GM12878 (cell line): ENCODE results near the gene FBXW9. TPM values are rescaled to one million over a fixed set of nuclear protein-coding genes. Genes with fewer than 3 reads are reported as not detected.

Source experiments
- ATAC-seq: fragments of 200-7000 bp; cut with Tn5 transposase; 3 replicates; pipeline ENCODE4 v1.9.1; 2020; ENCODE audit warnings: mild to moderate bottlenecking, moderate library complexity
- BruUV-seq: library from RNA; stranded (reverse); fragments of 400-500 nt; replicated peaks from 2 replicates; lab custom pipeline; 2021; lab: Mats Ljungman, UMichigan
- CTCF ChIA-PET: fragments of 300-600 bp; sonication (Branson Sonifier 250); formaldehyde crosslinking; extraction: SDS; loops from one replicate; lab custom pipeline; 2021; ENCODE audit warnings: inconsistent platforms; lab: Yijun Ruan, JAX
- POLR2A ChIA-PET: fragments of 350-600 bp; formaldehyde crosslinking; extraction: SDS; loops from one replicate; lab custom pipeline; 2021; ENCODE audit warnings: inconsistent platforms; lab: Charles Lee
- RAD21 ChIA-PET: fragments of 300-600 bp; sonication (Branson Sonifier 250); formaldehyde crosslinking; loops from one replicate; lab custom pipeline; 2023; ENCODE audit warnings: antibody characterized with exemption; ENCODE audit not compliant: unreplicated experiment; lab: Charles Lee
- SMC1A ChIA-PET: fragments of 300-600 bp; sonication (Branson Sonifier 250); formaldehyde crosslinking; loops from one replicate; lab custom pipeline; 2023; ENCODE audit not compliant: unreplicated experiment, uncharacterized antibody; lab: Charles Lee
- DNase-seq: peaks from one replicate; pipeline ENCODE4 v3.0.0-alpha.2; 2011; ENCODE audit warnings: low read depth, low spot score
- FAIRE-seq: peaks from 3 replicates; lab custom pipeline; 2011; peaks lifted over from hg19 to GRCh38; lab: Jason Lieb, UNC
- H2AFZ ChIP-seq: 2 replicates; pipeline ENCODE4 v1.6.0; 2011; ENCODE audit warnings: low read depth, low read length, control low read depth; ENCODE audit not compliant: control insufficient read depth
- H3K27ac ChIP-seq: 2 replicates; pipeline ENCODE4 v1.5.1; 2011; ENCODE audit warnings: control low read depth; ENCODE audit not compliant: control insufficient read depth, insufficient read depth
- H3K27me3 ChIP-seq, 2 experiments: replicated peaks in 1 of 2; 2 replicates each; pipeline versions ENCODE4 v1.6.0 to v1.6.1; 2011; ENCODE audit warnings: low read length in 1 of 2; ENCODE audit not compliant: control insufficient read depth in 2 of 2, insufficient read depth in 2 of 2
- H3K36me3 ChIP-seq, 2 experiments: 2 replicates each; pipeline ENCODE4 v1.5.1; 2011; ENCODE audit warnings: low read length in 1 of 2; ENCODE audit not compliant: control insufficient read depth in 2 of 2, insufficient read depth in 2 of 2
- H3K4me1 ChIP-seq: 2 replicates; pipeline ENCODE4 v1.6.1; 2011; ENCODE audit warnings: mild to moderate bottlenecking, low read length, moderate library complexity, mixed read lengths; ENCODE audit not compliant: control insufficient read depth, insufficient read depth
- H3K4me2 ChIP-seq: 2 replicates; pipeline ENCODE4 v1.6.0; 2011; ENCODE audit warnings: control low read depth; ENCODE audit not compliant: control insufficient read depth, insufficient read depth
- H3K4me3 ChIP-seq: fragments of 200-600 bp; sonication (generic); 2 replicates; pipeline ENCODE4 v1.5.1; 2016
- H3K79me2 ChIP-seq: 2 replicates; pipeline ENCODE4 v1.6.0; 2011; ENCODE audit warnings: low read length; ENCODE audit not compliant: control insufficient read depth, insufficient read depth
- H3K9ac ChIP-seq: 2 replicates; pipeline ENCODE4 v1.8.0; 2011; ENCODE audit warnings: low read length, control low read depth, mixed read lengths; ENCODE audit not compliant: control insufficient read depth, insufficient read depth
- H3K9me3 ChIP-seq: replicated peaks from 3 replicates; pipeline ENCODE4 v1.5.1; 2011; ENCODE audit warnings: mild to moderate bottlenecking, low read length; ENCODE audit not compliant: control insufficient read depth, insufficient read depth
- H4K20me1 ChIP-seq: 2 replicates; pipeline ENCODE4 v1.6.0; 2011; ENCODE audit not compliant: control insufficient read depth, insufficient read depth
- CREM ChIP-seq: IDR thresholded peaks from 2 replicates; pipeline ENCODE4 v1.6.1; 2014; ENCODE audit warnings: antibody characterized with exemption, low read depth
- EED ChIP-seq: sonication (generic); IDR thresholded peaks from 2 replicates; pipeline ENCODE4 v1.6.1; 2016; ENCODE audit warnings: antibody characterized with exemption, low read depth
- GABPA ChIP-seq: IDR thresholded peaks from 2 replicates; pipeline ENCODE4 v1.6.1; 2014; ENCODE audit warnings: antibody characterized with exemption, low read depth, mild to moderate bottlenecking, inconsistent platforms
- GATAD2B ChIP-seq: fragments of 450-650 bp; conservative IDR thresholded peaks from 2 replicates; pipeline ENCODE4 v1.6.1; 2017; ENCODE audit warnings: low read depth, mild to moderate bottlenecking, moderate library complexity
- MXI1 ChIP-seq: fragments of 150-350 bp; IDR thresholded peaks from 2 replicates; pipeline ENCODE4 v1.6.1; 2011; ENCODE audit warnings: low read depth, mild to moderate bottlenecking, inconsistent platforms, low read length, improper control_type of control experiment
- POLR2AphosphoS5 ChIP-seq: IDR thresholded peaks from 2 replicates; pipeline ENCODE4 v1.6.1; 2011; ENCODE audit warnings: mild to moderate bottlenecking, low read length, inconsistent platforms
- SIX5 ChIP-seq: IDR thresholded peaks from 2 replicates; pipeline ENCODE4 v1.6.1; 2011; ENCODE audit warnings: mild to moderate bottlenecking, low read depth, low read length, moderate library complexity; ENCODE audit not compliant: severe bottlenecking
- STAT3 ChIP-seq: IDR thresholded peaks from 2 replicates; pipeline ENCODE4 v1.6.1; 2011; ENCODE audit warnings: low read depth, low read length, improper control_type of control experiment
- ZNF207 ChIP-seq: fragments of 450-650 bp; IDR thresholded peaks from 2 replicates; pipeline ENCODE4 v1.6.1; 2014; ENCODE audit warnings: antibody characterized with exemption, mild to moderate bottlenecking, borderline replicate concordance
- WGBS: methylation state at CpG from one replicate; pipeline ENCODE4 v1.1.6; 2016; ENCODE audit warnings: low lambda C conversion rate; ENCODE audit not compliant: insufficient replicate concordance, insufficient coverage; ENCODE audit errors: missing lambda C conversion rate; 5-methylcytosine and 5-hydroxymethylcytosine counted together
- in situ Hi-C: fragments of 300-500 bp; cut with MboI; formaldehyde crosslinking; loops from 9 replicates; pipeline ENCODE4 v1.14.3; 2018; ENCODE audit warnings: mixed read lengths
- intact Hi-C: fragments of 100-400 bp; cut with micrococcal nuclease; formaldehyde crosslinking; loops from one replicate; pipeline ENCODE4 v1.14.2; 2022; ENCODE audit not compliant: unreplicated experiment
- polyA plus RNA-seq, 11 experiments: library from polyadenylated mRNA; depleted of rRNA in 4 of 11; unstranded in 6 of 11; stranded (reverse) in 5 of 11; fragments of >200 nt; fragmentation: Nextera tagmentation in 4 of 11; fragmentation: Illumina TruSeq in 1 of 11; extraction: Ambion mirVana in 4 of 11; extraction: Trizol in 1 of 11; gene quantifications; 1 replicate in 1 of 11; 2 replicates in 10 of 11; pipeline versions ENCODE4 v1.2.1 to v1.2.3, GENCODE V29; 2011 to 2016; ENCODE audit warnings: inconsistent platforms in 2 of 11, missing spikeins in 2 of 11, low read depth in 1 of 11
- total RNA-seq, 4 experiments: library from RNA; depleted of rRNA in 3 of 4; stranded (reverse); fragments of >200 nt in 3 of 4; fragmentation: Illumina TruSeq in 1 of 4; extraction: Trizol in 1 of 4; gene quantifications; 2 replicates each; pipeline versions ENCODE4 v1.2.1 to v1.2.3, GENCODE V29; 2013 to 2021
- TF ChIP-seq, protein P1 (sequence below): IDR thresholded peaks from 2 replicates; pipeline ENCODE4 v1.6.1; 2011; ENCODE audit warnings: low read depth, low read length, improper control_type of control experiment, borderline replicate concordance
- TF ChIP-seq, protein P2 (sequence below): fragments of 450-650 bp; IDR thresholded peaks from 2 replicates; pipeline ENCODE4 v1.6.1; 2014; ENCODE audit warnings: mild to moderate bottlenecking
- TF ChIP-seq, protein P3 (sequence below): fragments of 450-650 bp; conservative IDR thresholded peaks from 2 replicates; pipeline ENCODE4 v1.6.1; 2017; ENCODE audit warnings: mild to moderate bottlenecking, moderate library complexity
- TF ChIP-seq, protein P4 (sequence below): IDR thresholded peaks from 2 replicates; pipeline ENCODE4 v1.6.1; 2011; ENCODE audit warnings: borderline replicate concordance, low read depth, mild to moderate bottlenecking, moderate library complexity, low read length; ENCODE audit not compliant: insufficient read depth, poor library complexity, severe bottlenecking

Gene FBXW9
- total and polyA plus RNA-seq, 10 of the 15 experiments (the other 5 are each of a cell fraction or from before 2014, with no cell fraction given): 0.21 to 14.8 (median 7.3) TPM

DNA sequence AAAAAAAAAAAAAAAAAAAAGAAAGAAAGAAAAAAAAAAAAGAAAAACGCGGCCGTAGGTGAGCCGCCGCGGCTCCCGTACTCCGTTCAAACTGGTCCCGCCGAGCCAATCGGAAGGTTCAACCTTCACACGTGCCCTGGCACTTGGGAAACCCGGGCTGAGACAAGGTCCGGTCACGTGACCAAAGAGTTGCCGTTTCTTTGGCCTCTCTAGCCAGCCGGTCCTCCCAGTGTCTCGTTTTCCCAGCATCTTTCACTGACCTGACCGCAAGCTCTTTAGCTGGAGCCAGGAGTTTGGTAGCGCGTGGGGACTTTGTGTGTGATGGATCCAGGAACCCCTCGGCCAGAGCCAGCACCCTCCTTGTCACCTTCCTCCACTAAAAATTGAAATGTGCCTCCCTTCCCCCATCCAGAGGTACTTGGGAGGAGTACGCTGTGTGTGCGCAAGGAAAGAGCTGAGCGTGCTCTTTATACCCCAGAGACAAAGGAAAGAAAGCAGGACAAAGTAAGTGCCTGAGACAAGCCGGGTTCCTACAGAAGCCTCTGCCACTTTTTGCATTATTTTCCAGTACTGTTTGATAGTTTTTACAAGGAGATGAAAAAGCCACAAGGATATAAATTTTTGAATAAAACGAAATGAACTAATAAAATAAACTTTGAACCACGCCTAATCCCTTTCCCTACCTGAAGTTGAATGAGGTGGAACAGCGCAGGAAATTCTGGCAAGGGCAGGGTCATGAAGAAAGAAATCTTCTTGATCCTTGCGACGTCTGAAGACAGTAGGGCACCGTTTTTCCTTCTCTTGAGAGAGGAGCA lies 26.3 kb upstream of the FBXW9 start:
- TSS peak; percentile 95 for BruUV-seq
- WGBS: 2% methylated on average over 25 of the region's 32 CpGs
- H3K9me3 ChIP-seq: no peaks in the 10 kb centered on the region
- in situ Hi-C loops: no loop called here
- peak; percentile 99 for FAIRE-seq
- peak overlapping the region; percentile 90 for H3K4me2 ChIP-seq
- DNase-seq: peak; percentile 81
- ATAC-seq: peak; percentile 87
- H4K20me1 ChIP-seq: no peaks in the 10 kb centered on the region; the same call in 1 of the 2 replicates
- peaks cover 51% of the 10 kb centered on the region for H3K79me2 ChIP-seq
- H3K4me3 ChIP-seq: peak overlapping the region; percentile 91
- RAD21 ChIA-PET: interaction anchor here (0.6 to 3.3 kb wide), 5 partner anchors 12 to 1346 kb away, joined by 3 to 31 read pairs (median 4); partner anchors contain the start of genes TRIR and ZNF20
- intact Hi-C loops: no loop called here
- no peaks in the 10 kb centered on the region for H3K27me3 ChIP-seq
- H3K4me1 ChIP-seq: peaks cover 8% of the 10 kb centered on the region; the same call in 1 of the 2 replicates
- CTCF ChIA-PET: interaction anchor here (0.6 to 5.4 kb wide), 18 partner anchors 10 to 1684 kb away, joined by 3 to 30 read pairs (median 4); partner anchors contain the start of genes GET3 and TRIR
- peak overlapping the region; percentile 98 for H2AFZ ChIP-seq
- SMC1A ChIA-PET: interaction anchor here (1.0 to 5.1 kb wide), 5 partner anchors 11 to 44 kb away, joined by 3 to 28 read pairs (median 6); partner anchors contain the start of genes GET3 and TRIR
- peak overlapping the region; percentile 81 for H3K9ac ChIP-seq
- peaks cover 9% of the 10 kb centered on the region in 2 experiments for H3K36me3 ChIP-seq
- POLR2A ChIA-PET: interaction anchor here (0.7 to 6.8 kb wide), 11 partner anchors 11 to 209 kb away, joined by 3 to 58 read pairs (median 4); partner anchors contain the start of genes FBXW9, GET3, MAN2B1 and TRIR
- H3K27ac ChIP-seq: peak overlapping the region; percentile 81
- TF ChIP-seq CREM (peak; percentile 81), EED (no peak), STAT3 (no peak), GATAD2B (no peak; the same call in 1 of the 2 replicates), SIX5 (peak; percentile 51), GABPA (peak; percentile 83), POLR2AphosphoS5 (no peak), MXI1 (no peak; the same call in none of the 2 replicates), ZNF207 (no peak)
- TF ChIP-seq, protein P1, sequence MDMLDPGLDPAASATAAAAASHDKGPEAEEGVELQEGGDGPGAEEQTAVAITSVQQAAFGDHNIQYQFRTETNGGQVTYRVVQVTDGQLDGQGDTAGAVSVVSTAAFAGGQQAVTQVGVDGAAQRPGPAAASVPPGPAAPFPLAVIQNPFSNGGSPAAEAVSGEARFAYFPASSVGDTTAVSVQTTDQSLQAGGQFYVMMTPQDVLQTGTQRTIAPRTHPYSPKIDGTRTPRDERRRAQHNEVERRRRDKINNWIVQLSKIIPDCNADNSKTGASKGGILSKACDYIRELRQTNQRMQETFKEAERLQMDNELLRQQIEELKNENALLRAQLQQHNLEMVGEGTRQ: peak; percentile 99
- TF ChIP-seq, protein P2, sequence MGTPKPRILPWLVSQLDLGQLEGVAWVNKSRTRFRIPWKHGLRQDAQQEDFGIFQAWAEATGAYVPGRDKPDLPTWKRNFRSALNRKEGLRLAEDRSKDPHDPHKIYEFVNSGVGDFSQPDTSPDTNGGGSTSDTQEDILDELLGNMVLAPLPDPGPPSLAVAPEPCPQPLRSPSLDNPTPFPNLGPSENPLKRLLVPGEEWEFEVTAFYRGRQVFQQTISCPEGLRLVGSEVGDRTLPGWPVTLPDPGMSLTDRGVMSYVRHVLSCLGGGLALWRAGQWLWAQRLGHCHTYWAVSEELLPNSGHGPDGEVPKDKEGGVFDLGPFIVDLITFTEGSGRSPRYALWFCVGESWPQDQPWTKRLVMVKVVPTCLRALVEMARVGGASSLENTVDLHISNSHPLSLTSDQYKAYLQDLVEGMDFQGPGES: peak; percentile 42; the same call in 1 of the 2 replicates
- TF ChIP-seq, protein P3, sequence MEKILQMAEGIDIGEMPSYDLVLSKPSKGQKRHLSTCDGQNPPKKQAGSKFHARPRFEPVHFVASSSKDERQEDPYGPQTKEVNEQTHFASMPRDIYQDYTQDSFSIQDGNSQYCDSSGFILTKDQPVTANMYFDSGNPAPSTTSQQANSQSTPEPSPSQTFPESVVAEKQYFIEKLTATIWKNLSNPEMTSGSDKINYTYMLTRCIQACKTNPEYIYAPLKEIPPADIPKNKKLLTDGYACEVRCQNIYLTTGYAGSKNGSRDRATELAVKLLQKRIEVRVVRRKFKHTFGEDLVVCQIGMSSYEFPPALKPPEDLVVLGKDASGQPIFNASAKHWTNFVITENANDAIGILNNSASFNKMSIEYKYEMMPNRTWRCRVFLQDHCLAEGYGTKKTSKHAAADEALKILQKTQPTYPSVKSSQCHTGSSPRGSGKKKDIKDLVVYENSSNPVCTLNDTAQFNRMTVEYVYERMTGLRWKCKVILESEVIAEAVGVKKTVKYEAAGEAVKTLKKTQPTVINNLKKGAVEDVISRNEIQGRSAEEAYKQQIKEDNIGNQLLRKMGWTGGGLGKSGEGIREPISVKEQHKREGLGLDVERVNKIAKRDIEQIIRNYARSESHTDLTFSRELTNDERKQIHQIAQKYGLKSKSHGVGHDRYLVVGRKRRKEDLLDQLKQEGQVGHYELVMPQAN: peak; percentile 75
- TF ChIP-seq, protein P4, sequence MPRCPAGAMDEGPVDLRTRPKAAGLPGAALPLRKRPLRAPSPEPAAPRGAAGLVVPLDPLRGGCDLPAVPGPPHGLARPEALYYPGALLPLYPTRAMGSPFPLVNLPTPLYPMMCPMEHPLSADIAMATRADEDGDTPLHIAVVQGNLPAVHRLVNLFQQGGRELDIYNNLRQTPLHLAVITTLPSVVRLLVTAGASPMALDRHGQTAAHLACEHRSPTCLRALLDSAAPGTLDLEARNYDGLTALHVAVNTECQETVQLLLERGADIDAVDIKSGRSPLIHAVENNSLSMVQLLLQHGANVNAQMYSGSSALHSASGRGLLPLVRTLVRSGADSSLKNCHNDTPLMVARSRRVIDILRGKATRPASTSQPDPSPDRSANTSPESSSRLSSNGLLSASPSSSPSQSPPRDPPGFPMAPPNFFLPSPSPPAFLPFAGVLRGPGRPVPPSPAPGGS: no peak
